ENCODE measurements around the gene CCK. TPM values are rescaled to one million over a fixed set of nuclear protein-coding genes. Genes with fewer than 3 reads are reported as not detected.

The CCK gene
- total and polyA plus RNA-seq, 4 donors: 0.25 TPM; not detected in 3

DNA sequence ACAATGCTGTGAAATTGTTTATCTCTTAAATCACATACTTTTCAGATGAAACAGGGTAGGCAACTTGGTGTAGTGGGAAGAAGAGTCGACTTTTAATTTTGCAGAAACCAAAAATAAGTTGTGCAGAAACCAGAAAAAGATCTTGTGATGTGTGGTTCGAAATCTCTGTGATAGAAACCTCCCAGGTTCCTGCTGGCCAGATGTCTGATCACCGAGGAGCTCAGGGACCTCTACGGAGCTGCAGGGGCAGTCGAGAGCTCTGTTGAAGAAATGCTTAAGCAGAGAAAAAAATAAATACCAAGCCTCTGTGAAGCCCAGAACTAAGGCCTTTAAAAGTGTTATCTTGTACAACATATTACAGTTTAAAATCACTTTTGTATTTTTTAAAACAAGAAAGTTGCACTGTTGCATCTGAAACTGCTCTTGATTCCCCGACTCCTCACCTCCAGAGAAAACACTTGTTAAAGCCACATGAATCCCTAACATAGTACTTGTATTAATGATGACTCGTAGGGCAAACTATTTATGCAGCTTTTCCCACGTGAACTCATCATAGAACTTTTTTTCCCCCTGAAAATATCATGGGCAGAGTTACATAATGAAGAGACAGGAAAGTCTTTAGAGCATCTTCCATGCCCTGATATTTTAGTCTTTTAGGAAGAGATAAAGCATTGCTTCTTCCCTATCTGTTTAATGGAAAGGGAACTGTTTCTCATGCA, 51.3 kb downstream of the CCK start:
- no peaks in the 10 kb centered on the region for H3K27me3 ChIP-seq (ENCODE audit: control insufficient read depth in 4 of 4, insufficient read depth in 4 of 4, low read length in 3 of 4)
- H3K9ac ChIP-seq (ENCODE audit: low read depth in 1 of 2, low read length in 2 of 2): no peak overlapping the region
- no peak for DNase-seq (ENCODE audit: low spot score)
- H3K4me3 ChIP-seq (ENCODE audit: low read depth in 1 of 3, low read length in 3 of 3): no peak overlapping the region
- H3K36me3 ChIP-seq (ENCODE audit: control insufficient read depth in 4 of 4, insufficient read depth in 3 of 4, low read depth in 1 of 4, low read length in 3 of 4): peaks cover 0 to 34% (median 23%) of the 10 kb centered on the region in 4 donors
- no peaks in the 10 kb centered on the region for H3K4me1 ChIP-seq (ENCODE audit: control insufficient read depth in 4 of 4, insufficient read depth in 4 of 4, low read length in 3 of 4)
- no peaks in the 10 kb centered on the region for H3K9me3 ChIP-seq (ENCODE audit: control insufficient read depth in 4 of 4, low read length in 3 of 4)
- no peak overlapping the region for H3K27ac ChIP-seq (ENCODE audit: low read depth in 1 of 2, low read length in 2 of 2)
- TF ChIP-seq EGR1 (IDR thresholded peaks at IDR 0.05; ENCODE audit: low read depth in 2 of 2) (no peak), HNF4A (conservative IDR thresholded peaks at IDR 0.05) (no peak), TAF1 (conservative IDR thresholded peaks at IDR 0.05) (no peak), SP1 (IDR thresholded peaks at IDR 0.05) (no peak), NR2F2 (IDR thresholded peaks at IDR 0.05) (no peak)
- TF ChIP-seq, protein P1, sequence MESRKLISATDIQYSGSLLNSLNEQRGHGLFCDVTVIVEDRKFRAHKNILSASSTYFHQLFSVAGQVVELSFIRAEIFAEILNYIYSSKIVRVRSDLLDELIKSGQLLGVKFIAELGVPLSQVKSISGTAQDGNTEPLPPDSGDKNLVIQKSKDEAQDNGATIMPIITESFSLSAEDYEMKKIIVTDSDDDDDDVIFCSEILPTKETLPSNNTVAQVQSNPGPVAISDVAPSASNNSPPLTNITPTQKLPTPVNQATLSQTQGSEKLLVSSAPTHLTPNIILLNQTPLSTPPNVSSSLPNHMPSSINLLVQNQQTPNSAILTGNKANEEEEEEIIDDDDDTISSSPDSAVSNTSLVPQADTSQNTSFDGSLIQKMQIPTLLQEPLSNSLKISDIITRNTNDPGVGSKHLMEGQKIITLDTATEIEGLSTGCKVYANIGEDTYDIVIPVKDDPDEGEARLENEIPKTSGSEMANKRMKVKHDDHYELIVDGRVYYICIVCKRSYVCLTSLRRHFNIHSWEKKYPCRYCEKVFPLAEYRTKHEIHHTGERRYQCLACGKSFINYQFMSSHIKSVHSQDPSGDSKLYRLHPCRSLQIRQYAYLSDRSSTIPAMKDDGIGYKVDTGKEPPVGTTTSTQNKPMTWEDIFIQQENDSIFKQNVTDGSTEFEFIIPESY (IDR thresholded peaks at IDR 0.05): no peak
- TF ChIP-seq, protein P2, sequence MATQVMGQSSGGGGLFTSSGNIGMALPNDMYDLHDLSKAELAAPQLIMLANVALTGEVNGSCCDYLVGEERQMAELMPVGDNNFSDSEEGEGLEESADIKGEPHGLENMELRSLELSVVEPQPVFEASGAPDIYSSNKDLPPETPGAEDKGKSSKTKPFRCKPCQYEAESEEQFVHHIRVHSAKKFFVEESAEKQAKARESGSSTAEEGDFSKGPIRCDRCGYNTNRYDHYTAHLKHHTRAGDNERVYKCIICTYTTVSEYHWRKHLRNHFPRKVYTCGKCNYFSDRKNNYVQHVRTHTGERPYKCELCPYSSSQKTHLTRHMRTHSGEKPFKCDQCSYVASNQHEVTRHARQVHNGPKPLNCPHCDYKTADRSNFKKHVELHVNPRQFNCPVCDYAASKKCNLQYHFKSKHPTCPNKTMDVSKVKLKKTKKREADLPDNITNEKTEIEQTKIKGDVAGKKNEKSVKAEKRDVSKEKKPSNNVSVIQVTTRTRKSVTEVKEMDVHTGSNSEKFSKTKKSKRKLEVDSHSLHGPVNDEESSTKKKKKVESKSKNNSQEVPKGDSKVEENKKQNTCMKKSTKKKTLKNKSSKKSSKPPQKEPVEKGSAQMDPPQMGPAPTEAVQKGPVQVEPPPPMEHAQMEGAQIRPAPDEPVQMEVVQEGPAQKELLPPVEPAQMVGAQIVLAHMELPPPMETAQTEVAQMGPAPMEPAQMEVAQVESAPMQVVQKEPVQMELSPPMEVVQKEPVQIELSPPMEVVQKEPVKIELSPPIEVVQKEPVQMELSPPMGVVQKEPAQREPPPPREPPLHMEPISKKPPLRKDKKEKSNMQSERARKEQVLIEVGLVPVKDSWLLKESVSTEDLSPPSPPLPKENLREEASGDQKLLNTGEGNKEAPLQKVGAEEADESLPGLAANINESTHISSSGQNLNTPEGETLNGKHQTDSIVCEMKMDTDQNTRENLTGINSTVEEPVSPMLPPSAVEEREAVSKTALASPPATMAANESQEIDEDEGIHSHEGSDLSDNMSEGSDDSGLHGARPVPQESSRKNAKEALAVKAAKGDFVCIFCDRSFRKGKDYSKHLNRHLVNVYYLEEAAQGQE (IDR thresholded peaks at IDR 0.05): no peak
- WGBS: 86% methylated on average over 8 of the region's 8 CpGs

DNA sequence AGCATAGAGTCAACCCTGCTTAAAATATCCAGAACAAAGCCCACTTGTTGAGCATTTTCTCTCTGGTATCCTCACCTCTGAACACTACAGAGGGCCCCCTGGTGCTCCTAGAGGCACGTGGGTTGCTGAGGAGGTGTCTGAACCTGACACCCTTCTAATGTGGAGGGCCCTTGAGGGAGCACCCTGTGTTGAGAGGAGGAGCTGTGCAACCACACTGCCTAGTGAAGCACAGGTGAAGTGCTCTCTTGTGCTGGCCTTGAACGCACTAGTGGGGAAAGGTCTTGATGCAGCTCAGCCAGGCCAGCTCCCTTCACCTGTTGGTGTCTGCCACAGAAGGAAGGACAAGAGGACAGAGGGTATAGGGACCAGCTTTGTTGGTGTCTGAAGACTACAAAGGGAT, 51.9 kb downstream of the CCK start:
- no peak for TF ChIP-seq SP1 (IDR thresholded peaks at IDR 0.05)
- TF ChIP-seq, protein P2 (IDR thresholded peaks at IDR 0.05): no peak
- no peak for TF ChIP-seq JUND (IDR thresholded peaks at IDR 0.05)
- 87% methylated on average over 2 of the region's 2 CpGs for WGBS
- DNase-seq (ENCODE audit: low spot score): no peak
- no peak overlapping the region for H3K4me3 ChIP-seq (ENCODE audit: low read depth in 1 of 3, low read length in 3 of 3)
- no peak overlapping the region for H3K9ac ChIP-seq (ENCODE audit: low read depth in 1 of 2, low read length in 2 of 2)
- H3K4me1 ChIP-seq (ENCODE audit: control insufficient read depth in 4 of 4, insufficient read depth in 4 of 4, low read length in 3 of 4): no peaks in the 10 kb centered on the region
- H3K36me3 ChIP-seq (ENCODE audit: control insufficient read depth in 4 of 4, insufficient read depth in 3 of 4, low read depth in 1 of 4, low read length in 3 of 4): peaks cover 0 to 35% (median 24%) of the 10 kb centered on the region in 4 donors
- no peaks in the 10 kb centered on the region for H3K9me3 ChIP-seq (ENCODE audit: control insufficient read depth in 4 of 4, low read length in 3 of 4)
- no peaks in the 10 kb centered on the region for H3K27me3 ChIP-seq (ENCODE audit: control insufficient read depth in 4 of 4, insufficient read depth in 4 of 4, low read length in 3 of 4)
- no peak overlapping the region for H3K27ac ChIP-seq (ENCODE audit: low read depth in 1 of 2, low read length in 2 of 2)
